GM18867 (cell line): ENCODE data around the gene TMEM62.
A peak's percentile ranks its signal among the peaks of the same experiment; 100 is the strongest.

Experiments
- ATAC-seq: cut with Tn5 transposase; IDR thresholded peaks from one replicate; pipeline ENCODE4 v1.9.1; 2021; ENCODE audit warnings: mild to moderate bottlenecking, moderate library complexity; ENCODE audit not compliant: unreplicated experiment

The TMEM62 gene

DNA sequence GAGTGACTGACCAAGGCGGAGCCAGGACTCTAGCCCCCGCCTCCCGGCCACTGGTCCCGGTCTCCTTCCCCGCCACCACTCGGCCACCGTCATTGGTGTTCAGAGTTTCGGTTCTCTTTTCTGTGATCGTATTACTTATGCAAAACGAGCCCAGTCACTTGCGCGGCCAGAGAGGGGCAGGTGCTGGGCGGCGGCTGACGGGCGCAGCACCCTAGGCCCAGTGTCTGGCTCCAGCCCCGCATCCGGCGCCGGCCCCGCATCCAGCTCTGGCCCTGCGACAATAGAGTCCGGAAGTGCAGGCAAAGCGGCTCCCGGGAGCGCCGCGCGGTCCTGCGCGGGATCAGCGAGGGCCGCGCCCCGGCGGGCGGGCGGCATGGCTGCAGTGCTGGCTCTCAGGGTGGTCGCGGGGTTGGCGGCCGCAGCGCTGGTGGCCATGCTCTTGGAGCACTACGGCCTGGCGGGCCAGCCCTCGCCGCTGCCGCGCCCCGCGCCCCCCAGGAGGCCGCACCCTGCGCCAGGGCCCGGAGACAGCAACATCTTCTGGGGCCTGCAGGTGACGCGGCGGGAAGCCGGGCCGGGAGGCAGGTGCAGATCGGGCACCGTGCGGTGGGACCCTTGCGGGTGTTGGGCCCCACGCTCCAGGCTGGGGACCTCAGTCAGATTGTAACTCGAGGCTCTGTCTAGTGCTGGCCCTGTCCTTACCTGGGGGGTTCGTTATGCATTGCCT lies at the start of gene TMEM62:
Gene TMEM62 (plus strand): TSS at position 157 of the 727 bp plus-strand sequence. CDS start 217 bp downstream, at position 374.
- peak; percentile 92 for ATAC-seq

DNA sequence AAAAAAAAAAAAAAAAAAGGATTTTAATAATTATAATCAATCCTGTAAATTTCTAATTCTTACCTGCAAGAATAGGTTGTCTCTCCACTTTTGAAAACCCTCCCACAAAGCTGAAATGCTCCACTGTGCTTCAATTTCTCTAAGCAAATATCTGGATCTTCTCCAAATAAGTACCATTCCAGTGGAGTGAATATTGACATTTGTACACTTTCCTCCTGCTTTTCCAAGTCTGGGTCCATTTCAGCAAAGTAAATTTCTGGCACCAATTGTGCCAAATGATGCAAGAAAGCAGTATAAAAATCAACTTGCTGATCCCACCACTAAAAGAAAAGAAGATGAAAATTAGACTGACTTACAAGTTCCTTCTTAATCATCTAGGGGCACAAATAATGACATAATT lies 47.5 kb upstream of the TMEM62 start:
- no peak for ATAC-seq

- no peak for ATAC-seq
Measured at GRCh38 chr15:43086551-43086950, 46.8 kb upstream of the TMEM62 start.

DNA sequence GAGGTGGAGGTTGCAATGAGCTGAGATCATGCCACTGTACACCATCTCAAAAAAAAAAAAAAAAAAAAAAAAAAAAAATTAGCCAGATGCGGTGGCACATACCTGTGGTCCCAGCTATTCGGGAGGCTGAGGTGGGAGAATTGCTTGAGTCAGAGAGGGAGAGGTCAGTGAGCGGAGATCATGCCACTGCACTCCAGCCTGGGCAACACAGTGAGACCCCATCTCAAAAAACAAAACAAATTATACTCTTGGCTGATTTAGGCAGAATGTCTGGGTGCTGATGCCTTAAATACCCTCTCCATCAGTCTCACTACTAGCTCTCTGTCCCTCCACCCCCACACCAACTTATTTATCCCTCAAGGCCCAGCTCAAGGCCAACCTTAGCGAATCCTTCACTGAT lies 41.5 kb upstream of the TMEM62 start:
- ATAC-seq = no peak

- no peak for ATAC-seq
Measured at GRCh38 chr15:43093026-43093425, 40.4 kb upstream of the TMEM62 start.

DNA sequence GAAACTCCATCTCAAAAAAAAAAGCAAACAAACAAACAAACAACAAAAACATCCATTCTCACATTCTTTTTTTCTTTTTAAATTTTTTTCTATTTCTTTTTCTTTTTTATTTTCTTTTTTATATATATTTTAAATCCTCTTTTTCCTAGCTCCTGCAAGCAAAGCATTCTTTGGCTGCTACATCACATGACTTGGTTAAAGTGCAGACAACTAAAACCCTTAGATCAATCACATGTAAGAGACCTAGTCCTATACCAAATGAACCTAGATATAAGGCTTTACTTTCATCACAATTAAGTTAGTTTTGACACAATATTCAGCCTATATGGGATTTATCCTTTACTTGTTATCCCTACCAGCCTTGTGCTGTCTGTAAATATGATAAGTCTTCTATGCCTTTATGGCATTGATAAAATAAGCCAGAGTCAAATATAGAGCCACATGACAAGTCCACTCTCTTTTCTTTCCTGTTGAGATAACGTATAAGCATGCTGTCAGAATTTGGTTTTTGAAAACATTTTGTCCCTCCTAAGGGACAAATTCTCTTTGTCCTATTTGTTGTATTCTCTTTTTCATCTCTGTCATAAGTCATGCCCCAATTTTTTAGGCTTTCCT lies 38.9 kb upstream of the TMEM62 start:
- no peak for ATAC-seq

DNA sequence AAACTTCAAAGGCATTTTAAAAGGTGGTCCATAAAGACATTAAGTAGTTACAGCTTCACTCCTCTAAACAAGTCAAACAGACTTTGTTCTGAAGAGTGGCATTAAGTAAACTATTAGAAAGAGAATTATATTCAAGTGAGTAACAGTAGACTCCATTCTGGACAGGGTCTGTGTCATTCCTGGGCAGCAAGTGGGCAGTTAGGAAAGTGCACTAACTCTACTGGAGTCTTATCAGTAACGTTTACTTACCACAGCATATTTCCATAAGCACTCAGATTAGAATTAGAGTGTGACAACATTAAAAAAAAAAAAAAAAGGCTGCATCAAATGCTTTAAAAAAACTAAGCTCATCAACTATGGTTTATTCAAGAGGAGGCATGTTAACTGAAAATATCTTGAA lies 38.1 kb upstream of the TMEM62 start:
- ATAC-seq = no peak

GRCh38 chr15:43095708-43096347 lies 37.6 kb upstream of the TMEM62 start:
- no peak for ATAC-seq

GRCh38 chr15:43096411-43096810 lies 37.0 kb upstream of the TMEM62 start:
- no peak for ATAC-seq

DNA sequence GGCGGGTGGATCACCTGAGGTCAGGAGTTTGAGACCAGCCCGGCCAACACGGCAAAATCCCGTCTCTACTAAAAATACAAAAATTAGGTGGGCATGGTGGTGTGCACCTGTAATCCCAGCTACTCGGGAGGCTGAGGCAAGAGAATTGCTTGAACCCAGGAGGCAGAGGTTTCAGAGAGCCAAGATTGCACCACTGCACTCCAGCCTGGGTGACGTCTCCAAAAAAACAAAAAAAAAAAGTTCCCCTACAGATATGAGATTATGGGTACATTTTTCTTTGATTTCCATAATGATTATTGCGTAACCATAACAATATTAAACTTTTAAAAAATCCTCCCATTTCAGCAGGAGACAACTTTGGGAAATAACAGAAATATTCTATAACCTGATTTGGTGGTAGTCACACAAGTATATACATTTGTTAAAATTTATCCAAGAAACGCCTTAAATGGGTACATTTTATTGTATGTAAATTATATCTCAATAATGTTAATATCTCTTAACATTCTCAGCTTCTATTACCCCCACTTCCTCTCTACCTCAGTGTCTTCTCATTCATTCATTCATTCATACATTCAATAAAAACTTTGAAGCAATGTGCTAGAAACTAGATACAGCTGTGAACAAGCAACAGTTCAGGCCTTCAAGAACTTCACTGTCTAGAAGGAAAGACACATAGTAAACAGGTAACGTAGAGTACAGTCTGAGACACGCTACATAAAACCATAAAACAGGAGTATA lies 34.1 kb upstream of the TMEM62 start:
- ATAC-seq = no peak

GRCh38 chr15:43100971-43101370 lies 32.4 kb upstream of the TMEM62 start:
- ATAC-seq = no peak

DNA sequence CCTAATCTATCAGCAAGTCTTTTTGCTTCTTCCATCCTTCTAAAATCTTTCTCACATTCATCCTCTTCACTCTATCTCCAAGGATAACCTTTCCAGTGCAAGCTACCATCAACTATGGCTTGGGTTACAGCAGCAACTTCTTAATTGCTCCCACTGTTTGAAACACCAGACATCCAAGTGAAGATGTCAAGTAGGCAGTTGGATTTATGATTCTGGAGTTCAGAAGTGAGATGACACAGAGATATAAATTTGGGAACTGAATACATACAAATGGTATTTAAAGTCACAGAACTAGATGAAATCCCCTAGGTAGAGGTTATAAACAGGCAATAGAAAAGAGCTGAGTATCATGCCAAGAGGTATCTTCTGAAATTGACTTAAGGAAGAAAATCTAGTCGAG lies 31.2 kb upstream of the TMEM62 start:
- ATAC-seq = no peak

DNA sequence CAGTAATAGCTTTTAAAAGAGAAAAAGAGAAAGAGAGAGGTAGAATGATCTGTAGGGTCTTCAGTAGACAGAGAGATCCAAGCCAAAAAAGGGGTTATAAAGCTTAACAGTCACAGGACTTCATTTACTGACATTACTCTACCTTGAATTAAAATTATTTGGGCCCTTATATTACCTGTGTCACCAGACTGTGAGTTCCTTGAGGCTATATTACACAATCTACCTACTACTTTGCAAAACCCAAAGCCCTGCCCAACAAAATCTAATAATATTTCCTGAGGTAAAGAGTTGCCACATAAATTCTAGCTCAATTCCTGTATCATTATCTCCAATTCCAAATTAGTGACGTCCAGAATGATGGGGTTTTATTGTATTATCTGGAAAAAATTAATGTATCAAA lies 29.5 kb upstream of the TMEM62 start:
- no peak for ATAC-seq

- ATAC-seq = no peak
Measured at GRCh38 chr15:43104426-43104825, 29.0 kb upstream of the TMEM62 start.

GRCh38 chr15:43105077-43105736 lies 28.2 kb upstream of the TMEM62 start:
- peak; percentile 26 for ATAC-seq

DNA sequence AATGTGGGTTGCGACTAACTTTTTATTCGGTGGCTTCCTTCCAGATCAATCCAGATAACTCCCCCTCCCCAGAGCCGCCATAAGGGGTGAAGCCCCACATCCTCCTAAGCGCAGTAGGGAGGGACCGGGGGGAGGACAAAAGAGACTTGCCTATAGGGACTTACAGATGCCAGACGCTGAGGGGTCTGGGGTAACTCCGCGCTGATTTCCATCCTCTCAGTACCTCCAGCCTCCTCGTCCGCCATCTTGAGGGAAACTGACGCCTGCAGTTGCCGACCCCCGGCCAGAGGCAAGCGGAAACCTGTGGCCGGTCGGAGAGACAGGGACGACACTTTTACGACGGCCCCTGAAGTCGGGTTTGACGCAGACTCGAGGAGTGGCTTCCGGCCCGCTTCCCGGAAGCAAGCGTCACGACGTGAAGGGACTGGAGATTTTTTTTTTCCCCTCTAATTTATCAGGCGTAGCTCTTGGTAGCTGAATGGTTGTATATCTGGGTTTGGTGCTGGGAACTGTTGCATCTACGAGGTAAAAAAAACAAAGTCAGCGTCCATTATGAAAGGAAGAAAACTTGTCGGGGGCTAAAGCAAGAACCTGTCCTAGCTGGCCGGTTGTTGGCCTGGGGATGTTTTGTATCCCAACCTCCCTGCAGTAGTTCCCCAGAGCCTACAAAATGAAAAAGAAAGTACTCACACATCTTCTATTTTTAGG lies 27.5 kb upstream of the TMEM62 start, which contains the start of gene UBR1:
Gene UBR1 (minus strand): TSS at position 261 of the 708 bp plus-strand sequence. CDS start 16 bp downstream, at position 245.
- peak; percentile 86 for ATAC-seq

- ATAC-seq = no peak
Measured at GRCh38 chr15:43106486-43106829, 26.9 kb upstream of the TMEM62 start.

DNA sequence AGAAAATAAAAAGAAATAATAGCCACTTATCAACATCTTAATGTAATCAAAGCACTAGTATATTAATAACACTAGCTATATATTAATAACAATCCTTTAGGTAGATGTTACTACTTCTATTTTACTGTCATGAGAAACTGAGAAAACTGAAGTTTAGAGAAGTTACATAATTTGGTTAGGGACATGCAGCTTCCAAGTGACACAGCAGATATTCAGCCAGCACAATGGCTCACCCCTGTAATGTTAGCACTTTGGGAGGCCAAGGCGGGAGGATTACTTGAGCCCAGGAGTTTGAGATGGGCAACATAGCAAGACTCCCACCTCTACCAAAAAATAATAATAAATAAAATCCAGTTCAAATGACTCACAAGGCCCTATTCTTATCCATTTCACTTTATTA lies 25.6 kb upstream of the TMEM62 start:
- no peak for ATAC-seq

GRCh38 chr15:43111354-43111753 lies 22.0 kb upstream of the TMEM62 start:
- no peak for ATAC-seq

DNA sequence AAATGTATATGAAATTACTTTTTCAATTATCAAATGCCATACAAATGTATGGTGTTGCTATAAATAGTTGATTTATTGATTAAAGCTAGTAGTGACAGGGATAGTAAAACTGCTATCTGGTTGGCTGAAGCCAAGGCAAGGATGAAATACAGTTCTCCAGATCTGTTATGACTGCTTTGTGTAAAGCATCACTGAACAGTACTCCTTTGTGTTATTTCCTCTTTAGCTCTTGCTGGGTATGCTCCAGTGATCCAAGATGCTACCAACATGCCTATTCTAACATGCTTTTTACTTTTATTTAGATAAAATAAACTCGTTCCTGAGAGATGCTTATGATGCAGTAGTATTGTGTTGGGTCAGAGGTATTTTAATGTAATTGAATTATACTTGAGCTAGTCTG lies 15.1 kb upstream of the TMEM62 start:
- ATAC-seq = no peak
